HG02870 (cell line): ENCODE data around the gene ARNT2.
"Not testable (repeated sequence)": the region's sequence is repeated elsewhere in the genome, so short reads cannot be mapped to it uniquely, and the experiment has no call there.

Source experiments
- ATAC-seq: cut with Tn5 transposase; IDR thresholded peaks from one replicate; pipeline ENCODE4 v1.9.1; 2021; ENCODE audit warnings: mild to moderate bottlenecking, moderate library complexity; ENCODE audit not compliant: unreplicated experiment

Gene ARNT2

GRCh38 chr15:80404057-80404760, at the start of gene ARNT2:
ARNT2 (plus strand) TSS chr15:80404382; CDS start chr15:80404516, 134 bp downstream.
- ATAC-seq: no peak

DNA sequence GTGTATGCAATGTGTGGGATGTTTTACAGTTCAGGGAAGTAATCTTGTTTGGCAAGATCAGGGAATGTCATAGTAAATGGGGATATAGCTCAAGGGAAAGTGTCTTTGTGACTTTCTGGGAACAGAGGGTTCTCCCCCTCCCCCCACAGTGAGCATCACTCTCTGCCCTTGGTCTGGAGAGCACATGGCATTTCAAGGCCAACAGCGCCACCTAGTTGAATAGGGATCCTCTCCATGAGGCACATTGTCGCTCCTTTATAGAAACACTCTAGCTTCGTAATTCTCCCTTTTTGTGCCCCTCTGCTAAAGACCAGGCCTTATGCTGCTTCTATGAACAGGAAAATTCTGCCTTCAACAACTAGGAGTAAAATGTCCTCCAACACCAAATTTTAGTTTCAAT, 37.1 kb upstream of the ARNT2 start:
- ATAC-seq: no peak

GRCh38 chr15:80367661-80368060, 36.5 kb upstream of the ARNT2 start:
- no peak for ATAC-seq

DNA sequence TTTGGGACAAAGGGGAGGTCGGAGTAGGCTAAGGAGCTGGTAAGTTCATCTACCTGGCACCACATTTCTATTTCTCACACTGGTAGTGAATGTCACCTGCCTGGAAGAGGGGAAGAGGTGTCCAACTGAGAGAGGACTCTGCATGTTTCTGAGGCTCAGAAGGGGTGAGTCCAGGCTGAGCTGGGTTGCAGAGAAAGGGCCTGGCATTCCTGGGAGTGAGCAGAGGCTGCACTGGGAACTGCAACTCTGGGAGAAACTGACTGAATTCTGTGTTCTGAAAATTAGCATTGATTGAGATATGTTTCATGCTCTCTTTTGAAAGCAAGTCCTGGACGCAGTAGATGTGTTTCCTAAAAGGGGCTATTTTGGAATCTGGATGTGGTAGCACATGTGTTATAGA, 32.3 kb upstream of the ARNT2 start:
- no peak for ATAC-seq

GRCh38 chr15:80374441-80374840, 29.7 kb upstream of the ARNT2 start:
- no peak for ATAC-seq

DNA sequence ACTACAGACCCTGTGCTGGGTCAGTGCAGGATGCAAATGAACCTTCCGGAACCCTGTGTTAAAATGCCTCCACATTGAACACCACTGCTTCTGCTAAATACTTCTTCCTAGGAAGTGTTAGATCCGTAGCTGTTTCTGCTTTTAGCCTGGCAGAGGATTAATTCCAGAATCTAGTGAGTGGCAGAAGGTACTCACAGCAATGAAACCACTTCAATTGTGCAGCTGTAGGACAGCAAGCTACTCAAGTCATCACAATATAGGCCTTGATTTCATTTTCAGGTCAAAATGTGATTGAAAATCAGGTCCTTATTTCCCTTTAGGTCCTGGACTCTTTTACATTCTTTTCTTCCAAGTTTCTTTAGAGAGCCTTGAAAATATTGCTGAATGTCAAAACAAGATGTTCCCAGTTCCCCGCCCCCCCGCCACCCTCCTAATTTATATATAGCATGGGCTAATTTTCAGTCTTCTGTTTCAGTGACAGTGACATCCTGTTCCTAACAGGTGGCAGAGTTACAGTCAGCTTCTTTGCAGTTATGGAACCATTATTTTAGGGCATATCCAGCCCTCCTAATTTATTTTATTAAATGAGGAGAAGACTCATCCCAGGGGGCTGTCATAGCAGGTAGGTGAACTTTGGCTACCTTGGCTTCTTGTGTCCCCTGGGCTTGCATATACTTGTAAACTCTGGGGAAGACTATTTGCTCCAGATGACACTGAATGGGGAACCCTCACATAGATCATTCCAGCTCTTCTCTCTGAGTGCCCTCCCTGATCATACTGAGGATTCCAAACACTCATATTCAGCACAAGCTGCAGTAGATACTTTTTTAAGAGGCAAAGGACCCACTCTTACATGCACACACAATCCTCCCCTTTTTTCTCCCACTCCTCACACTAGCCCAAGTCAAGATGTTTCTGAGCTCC, 28.0 kb upstream of the ARNT2 start:
- ATAC-seq: no peak

DNA sequence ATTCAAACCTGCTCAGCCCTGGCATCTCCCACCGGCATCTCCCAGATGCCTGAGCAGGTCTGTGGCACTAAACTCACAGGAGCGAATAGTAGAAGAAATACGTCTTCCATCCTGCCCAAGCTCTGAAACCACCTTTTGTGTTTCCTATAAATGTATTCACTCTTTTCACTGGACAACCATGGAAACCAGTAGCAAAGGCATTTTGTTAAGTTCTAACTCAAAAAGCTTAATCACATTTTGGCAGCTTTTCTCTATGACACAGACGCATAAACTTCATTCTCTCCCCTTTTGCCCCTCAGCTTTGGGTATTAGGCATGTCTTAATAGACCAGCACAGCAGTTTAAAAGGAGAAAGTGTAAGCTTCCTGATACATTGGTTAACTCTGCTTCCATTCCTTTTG, 24.5 kb upstream of the ARNT2 start:
- ATAC-seq: no peak

DNA sequence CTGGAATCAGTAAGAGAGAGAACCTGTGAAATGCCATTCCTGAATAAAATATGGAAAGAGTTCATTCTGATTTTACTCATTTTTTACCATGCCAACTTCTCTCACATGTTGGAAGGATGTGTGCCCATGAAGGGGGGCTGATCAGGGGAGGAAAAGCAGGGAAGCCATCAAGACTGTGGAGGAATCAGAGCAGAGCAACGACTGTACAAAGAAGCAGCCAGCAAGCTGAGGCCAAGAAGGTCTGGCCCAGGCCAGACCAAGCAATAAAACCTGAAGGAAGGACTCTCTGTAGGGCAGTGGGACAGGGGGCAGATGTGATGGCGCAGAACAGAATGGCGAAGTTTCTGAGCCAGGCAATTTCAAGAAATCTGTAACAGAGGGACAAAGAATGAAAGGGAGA, 24.0 kb upstream of the ARNT2 start:
- no peak for ATAC-seq

DNA sequence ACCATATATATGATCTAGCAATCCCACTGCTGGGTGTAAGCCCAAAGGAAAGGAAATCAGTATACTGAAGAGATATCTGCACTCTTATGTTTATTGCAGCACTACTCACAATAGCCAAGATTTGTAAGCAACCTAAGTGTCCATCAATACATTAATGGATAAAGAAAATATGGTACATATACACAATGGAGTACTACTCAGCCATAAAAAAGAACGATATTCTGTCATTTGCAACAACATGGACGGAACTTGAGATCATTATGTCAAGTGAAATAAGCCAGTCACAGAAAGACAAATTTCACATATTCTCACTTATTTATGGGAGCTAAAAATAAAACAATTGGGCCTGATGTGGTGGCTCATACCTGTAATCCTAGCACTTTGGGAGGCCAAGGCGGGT, 21.9 kb upstream of the ARNT2 start:
- ATAC-seq: no peak

DNA sequence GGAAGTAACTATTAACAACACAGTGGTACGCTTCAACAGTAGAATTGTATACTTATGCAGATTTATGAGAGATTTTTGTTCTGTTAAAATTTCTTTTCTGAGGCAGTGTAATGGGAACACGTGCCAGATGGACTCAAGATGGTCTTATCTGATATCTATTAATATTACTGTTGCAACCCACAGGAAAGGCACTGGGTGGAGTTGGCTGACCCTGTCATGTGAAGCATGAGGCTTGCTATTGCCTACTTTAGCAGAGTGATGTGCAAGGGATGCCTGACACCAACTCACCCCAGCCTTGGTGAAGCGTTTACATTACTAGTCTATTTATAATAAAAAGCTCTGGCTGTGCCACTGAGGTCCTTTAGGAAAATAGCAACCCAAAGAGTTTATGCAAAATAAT, 19.8 kb upstream of the ARNT2 start:
- ATAC-seq: no peak

GRCh38 chr15:80386151-80386550, 18.0 kb upstream of the ARNT2 start:
- no peak for ATAC-seq

DNA sequence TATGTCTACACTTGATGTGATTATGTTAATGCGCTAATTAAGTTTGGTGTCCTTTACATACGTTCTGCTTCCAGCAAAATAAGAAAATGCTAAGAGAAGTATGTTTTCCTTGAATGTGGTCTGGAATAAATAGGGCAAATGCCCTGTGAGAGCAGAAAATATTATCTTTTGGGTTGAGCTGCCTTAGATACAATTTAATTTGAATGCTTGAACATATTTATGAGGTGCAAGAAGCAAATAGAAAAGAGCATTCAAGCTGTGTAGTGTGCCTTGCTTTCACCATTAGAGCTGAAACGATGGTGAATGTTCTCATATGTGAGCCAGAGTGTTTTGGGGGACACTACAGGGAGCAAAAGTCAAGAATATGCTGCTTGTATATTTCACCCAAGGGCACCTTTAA, 15.9 kb upstream of the ARNT2 start:
- no peak for ATAC-seq

DNA sequence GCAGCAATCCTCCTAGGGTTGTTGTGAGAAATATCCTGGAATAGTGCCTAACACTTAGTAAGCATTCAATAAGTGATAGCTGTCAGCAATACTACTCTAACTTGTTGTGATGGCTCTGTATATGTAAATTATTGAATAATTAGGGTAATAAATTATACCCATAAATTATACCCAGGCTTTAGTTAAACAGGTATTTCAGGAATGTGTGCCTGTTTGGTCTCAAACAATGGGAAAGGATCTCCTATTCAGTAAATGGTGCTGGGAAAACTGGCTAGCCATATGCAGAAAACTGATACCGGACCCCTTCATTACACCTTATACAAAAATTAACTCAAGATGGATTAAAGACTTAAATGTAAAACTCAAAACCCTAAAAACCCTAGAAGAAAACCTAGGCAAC, 14.8 kb upstream of the ARNT2 start:
- no peak for ATAC-seq

- ATAC-seq: not testable (repeated sequence)
Observed at GRCh38 chr15:80390942-80391341, 13.2 kb upstream of the ARNT2 start.

DNA sequence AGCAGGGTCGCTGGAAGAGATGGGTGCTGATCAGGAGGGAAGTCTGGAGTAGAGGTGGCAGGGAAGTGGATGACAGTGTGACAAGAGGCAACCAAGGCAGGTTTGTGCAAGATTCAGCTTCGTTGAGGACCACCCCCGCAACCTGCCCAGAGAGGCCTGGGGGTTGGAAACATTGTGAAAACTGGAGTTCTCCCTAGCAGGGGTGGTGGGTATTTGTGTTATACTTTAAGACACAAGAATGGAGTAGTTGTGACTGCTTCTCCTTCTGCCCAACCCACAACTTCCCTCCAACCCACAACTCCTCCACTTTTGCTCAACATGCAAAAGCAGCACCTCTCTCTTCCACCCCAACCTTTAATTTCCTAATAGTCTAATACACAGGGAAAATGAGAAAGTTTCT, 8.6 kb upstream of the ARNT2 start:
- ATAC-seq: no peak

- no peak for ATAC-seq
Observed at GRCh38 chr15:80396096-80396495, 8.1 kb upstream of the ARNT2 start.

GRCh38 chr15:80399508-80399907, 4.7 kb upstream of the ARNT2 start:
- no peak for ATAC-seq

GRCh38 chr15:80401456-80401855, 2.7 kb upstream of the ARNT2 start:
- ATAC-seq: no peak

- ATAC-seq: no peak
Observed at GRCh38 chr15:80402339-80402738, 1.8 kb upstream of the ARNT2 start.

GRCh38 chr15:80403712-80404056, 498 bp upstream of the ARNT2 start:
- no peak for ATAC-seq

DNA sequence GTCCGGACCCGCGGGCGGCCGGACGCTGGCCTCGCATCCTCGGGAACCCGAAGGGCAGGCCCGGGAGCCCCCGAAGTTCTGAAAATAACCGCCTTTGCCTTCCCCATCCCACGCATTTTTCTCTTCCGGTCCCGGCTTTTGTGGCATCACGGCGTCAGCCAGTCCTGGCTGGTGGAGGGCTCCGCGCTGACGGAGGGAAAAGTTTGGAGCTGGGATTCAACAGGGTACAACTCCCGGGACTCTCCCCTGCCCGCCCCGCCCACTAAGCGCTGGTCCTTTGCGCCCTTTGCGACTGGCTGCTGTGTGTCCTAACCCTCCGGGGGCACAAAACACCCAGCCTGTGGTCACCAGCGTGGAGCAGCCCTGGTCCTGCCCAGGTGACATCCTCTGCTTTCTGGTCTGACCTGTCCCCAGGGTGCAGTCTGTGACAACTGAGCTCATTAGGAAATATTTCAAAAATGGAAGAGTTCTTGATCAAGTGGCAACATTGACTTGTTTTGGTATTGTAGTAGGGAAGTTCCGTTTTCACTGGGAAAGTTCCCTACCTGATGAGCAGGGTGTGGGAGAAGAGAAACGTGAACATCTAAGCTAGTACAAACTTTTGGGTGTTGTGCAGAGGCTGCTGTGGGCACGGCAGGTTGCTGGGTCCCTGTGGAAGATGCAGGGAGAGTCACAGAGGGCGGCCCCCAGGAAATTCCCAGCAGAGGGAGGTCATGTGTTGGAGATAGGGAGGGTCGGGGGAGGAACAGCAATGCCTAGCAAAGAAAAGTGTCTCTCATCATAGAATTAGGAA, 775 bp downstream of the ARNT2 start:
- no peak for ATAC-seq

DNA sequence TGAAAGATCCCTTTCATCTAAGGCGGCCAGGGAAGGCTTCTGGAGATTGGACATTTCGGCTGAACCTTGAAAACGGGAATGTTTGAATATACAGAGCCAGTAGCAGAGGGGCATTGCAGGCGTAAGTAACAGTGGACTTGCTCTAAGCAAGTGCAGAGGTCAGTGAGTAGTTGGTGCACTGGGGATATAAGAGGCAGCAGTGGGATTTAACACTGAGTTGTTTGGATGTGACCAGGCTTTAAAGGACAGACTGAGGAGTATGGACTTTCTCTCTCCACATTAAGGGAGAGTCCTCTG, 1.3 kb downstream of the ARNT2 start:
- no peak for ATAC-seq
